GM20431 (cell line): ENCODE results near the gene ANKRD13C.

Experiments used
- in situ Hi-C: fragments of 300-500 bp; cut with MseI, MboI; formaldehyde crosslinking; loops from one replicate; pipeline ENCODE4 v1.15.0; 2020; ENCODE audit warnings: low sequenced_read_pairs; ENCODE audit not compliant: unreplicated experiment

ANKRD13C gene

DNA sequence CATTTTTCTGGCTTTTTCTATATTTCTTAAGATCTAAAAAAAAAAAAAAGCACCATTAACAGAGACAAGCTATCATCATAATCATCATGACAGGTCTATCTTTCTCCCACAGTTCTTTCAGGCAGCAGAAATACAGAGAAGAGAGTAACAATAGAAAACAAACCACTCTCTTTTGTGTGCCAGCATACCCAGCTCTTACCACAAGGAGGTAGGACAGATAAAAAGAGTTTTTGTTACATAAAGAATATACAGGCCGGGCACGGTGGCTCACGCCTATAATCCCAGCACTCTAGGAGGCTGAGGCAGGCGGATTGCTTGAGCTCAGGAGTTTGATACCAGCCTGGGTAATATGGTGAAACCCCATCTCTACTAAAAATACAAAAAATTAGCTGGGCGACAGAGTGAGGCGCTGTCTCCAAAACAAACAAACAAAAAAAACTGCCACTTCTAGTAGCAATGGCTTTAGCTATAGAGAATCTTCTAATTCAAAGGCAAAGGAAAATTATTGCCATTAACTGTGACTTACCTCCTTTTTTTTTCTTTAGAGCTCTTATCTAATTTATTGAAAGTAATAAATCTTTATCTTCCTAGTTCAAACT lies 39.7 kb downstream of the ANKRD13C start:
- in situ Hi-C loops, result no loop called here

DNA sequence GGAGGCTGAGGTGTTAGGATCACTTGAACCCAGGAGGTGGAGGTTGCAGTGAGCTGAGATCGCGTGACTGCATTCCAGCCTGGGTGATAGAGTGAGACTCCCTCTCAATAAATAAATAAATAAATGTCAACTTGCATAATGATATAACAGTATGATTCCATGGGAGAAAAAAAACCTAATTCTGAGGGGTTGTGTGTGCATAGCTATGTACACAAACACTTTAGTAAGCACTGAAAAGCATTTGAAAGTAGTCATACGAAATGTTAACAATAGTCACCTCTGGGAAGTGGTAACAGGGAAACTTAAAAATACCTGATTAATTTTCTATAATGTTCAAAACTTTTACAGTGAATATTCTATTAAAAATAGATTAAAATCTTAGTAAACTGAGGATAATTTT lies 43.2 kb downstream of the ANKRD13C start:
- in situ Hi-C loops, result no loop called here

DNA sequence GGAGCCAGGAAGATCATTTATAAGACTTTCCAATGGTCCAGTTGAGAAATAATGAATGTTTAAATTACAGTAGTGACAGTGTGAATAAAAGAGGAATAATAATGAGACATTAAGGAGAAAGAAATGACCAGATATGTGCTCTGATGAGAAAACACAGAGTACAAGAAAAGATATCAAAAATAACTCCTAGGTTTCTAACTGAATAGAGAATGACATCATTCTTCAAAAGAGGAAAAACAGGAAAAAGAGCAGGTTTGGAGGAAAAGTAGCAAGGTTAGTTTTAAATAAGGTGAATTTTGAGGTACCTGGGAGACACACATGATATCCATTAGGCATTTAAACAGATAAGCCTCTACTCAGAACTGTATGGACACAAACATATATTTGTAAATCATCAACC lies 55.0 kb downstream of the ANKRD13C start:
- in situ Hi-C loops, result no loop called here

DNA sequence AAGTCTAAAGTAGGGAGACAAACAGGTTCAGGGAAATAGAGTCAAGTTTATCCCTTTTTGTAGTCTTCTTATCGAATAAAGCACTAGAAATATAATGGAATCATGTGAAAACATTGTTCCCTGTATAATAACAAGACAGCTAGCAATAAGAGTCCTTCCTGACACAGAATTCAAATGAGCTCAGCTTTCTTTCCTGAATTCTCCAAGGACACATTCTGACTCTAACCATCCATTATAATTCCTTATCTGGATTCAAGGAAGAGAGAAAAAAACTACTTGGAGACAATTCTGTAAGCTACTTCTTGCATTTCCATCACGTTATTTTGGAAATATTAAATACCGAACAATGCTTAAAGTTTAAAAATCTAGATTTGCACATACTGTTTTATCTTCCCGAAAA lies 58.8 kb downstream of the ANKRD13C start:
- in situ Hi-C loops, result no loop called here

GRCh38 chr1:70293186-70293843 lies 61.2 kb downstream of the ANKRD13C start:
- in situ Hi-C loops, result no loop called here

DNA sequence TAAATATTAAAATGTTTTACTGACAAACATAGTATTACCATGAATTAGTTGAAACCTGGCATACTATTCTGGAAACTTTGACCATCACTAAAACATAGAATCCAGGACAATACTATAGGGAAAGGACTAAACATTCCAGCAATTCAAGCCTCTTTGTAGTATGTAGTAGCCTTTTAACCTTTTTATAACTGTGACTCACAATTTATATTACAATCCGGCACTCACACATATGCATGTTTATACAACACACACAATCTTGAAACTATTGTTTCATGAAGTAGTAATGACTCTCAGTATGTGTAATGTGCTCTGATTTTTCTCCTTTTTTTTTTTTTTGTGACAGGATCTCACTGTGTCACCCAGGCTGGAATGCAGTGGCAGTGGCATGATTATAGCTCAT lies 64.3 kb downstream of the ANKRD13C start:
- in situ Hi-C loops, result no loop called here

DNA sequence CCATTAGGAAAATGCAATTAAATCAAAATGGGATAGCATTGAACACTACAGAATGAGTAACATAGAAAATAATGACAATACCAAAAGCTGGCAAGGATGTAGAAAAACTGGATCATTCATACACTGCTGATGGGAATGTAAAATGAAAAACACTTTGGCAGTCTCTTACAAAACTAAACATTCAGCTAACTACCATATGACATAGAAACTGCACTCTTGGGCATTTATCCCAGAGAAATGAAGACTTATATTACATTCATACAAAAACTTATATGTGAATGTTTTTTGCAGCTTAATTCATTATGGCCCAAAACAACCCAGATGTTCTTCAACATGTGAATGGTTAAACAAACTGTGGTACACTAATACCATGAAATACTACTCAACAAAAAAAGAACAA lies 66.4 kb downstream of the ANKRD13C start:
- in situ Hi-C loops, result no loop called here

DNA sequence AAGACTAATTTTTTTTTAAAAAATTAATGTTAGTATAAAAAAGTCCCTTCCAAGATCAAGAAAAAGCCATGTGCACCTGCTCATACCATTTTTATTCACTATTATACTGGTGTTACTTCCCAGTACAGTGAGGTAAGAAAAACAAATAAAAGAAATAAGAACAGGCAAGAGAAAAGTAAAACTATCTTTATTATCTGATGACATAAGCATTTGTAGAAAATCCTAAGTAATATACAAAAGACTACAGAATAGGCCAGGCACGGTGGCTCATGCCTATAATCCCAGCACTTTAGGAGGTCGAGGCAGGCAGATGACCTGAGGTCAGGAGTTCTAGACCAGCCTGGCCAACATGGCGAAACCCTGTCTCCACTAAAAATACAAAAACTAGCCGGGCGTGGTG lies 68.1 kb downstream of the ANKRD13C start:
- in situ Hi-C loops, result no loop called here

DNA sequence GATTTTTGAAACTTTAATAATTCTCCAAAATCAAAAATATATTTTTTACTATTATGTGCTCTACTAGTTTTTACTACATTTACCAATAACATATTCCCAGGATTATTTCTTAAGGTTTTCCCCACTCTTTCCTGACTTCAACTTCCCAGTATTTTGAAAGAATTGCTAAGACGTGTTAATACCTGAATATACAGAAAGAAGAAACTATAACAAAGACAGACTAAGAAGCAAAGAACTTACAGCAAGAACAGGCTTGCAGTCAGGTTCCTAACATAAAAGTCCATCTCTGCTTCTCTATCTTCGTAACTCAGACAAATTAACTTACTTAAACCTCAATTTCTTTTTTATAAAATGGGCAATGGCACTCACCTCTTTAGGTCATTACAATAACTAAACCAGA lies 70.2 kb downstream of the ANKRD13C start:
- in situ Hi-C loops, result no loop called here

DNA sequence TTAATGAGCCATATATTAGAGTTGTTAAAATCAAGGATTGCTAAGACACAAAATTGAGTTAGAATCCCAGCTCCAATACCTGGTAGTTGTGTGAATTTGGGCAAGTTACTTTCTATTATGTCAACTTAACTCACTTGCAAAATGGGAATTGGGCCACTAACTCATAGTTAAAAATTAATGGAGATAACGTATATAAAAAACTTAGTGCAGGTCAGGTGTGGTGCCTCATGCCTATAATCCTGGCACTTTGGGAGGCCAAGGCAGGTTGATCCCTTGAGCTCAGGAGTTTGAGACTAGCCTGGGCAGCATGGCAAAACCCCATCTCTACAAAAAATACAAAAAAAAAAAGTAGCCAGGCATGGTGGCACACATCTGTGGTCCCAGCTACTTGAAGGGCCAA lies 75.8 kb downstream of the ANKRD13C start:
- in situ Hi-C loops, result no loop called here

GRCh38 chr1:70277875-70278274 lies 76.6 kb downstream of the ANKRD13C start:
- in situ Hi-C loops, result no loop called here

DNA sequence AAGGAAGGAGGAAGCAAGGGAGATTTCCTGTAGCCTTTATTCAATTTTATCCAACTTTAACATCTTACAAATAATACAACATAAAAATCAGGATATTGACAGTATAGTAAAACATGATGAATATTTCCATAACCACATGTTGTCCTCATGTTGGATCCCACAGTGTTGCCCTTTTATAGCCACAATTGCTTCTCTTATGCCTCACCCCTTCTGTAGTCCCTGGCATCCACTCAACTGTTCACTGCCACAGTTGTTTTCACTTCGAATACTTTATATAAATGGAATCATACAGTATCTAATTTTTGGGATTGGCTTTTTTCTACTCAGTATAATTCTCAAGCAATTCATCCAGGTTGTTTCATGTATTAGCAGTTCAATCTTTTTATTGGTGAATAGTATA lies 88.6 kb downstream of the ANKRD13C start:
- in situ Hi-C loops, result no loop called here

DNA sequence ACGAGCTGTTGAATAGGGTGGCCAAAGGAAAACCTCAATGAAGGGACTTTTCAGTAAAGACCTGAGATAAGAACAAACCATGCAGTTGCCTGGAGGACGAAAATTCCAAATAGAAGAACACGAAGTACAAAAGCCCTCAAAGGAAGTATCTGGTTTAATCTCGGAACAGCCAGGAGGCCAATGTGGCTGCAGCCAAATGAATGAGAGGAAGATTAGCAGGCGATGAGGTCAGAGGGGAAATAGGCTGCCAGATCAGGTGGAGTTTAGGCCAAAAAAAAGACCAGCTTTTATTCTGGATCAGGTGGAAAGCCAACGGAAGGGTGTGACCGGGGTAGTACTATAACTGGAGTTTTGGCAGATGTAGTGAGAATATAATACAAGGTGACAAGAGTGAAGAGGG lies 89.7 kb downstream of the ANKRD13C start:
- in situ Hi-C loops, result no loop called here

GRCh38 chr1:70256664-70257063 lies 97.9 kb downstream of the ANKRD13C start:
- in situ Hi-C loops, result no loop called here

DNA sequence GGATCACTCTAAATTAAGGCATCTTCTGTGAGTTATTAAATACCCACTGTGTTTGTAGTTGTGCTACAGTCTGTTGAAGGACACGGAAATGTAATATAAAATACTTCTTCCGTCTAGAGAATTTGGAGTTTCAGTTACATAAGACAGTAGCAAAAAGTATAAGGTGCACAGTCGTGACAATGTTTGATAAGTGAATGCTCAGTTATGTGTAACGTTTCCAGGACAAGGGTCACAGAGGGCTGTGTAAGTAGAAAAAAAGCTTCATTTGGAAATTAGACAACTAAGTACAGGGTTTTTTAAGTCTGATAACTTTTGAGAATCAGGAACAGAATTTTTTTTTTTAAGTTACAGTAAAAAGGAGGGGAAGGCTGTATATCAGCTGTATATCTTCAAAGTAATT lies 105.8 kb downstream of the ANKRD13C start:
- in situ Hi-C loops, result no loop called here

DNA sequence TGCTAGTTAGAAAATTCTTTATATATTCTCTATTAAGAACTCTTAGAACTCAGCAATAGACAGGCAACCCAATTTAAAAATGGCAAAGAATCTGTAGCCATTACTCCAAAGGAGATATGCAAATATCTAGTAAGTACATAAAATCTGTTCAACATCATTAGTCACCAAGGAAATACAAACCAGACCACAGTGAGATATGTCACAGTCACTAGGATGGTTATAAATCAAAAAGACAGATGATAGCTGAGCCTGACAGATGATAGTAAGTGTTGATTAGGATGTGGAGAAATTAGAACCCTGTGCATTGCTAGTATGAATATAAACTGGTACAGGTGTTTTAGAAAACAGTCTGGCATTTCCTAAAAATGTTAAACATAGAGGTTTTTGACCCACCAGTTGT lies 106.8 kb downstream of the ANKRD13C start:
- in situ Hi-C loops, result no loop called here

GRCh38 chr1:70247122-70247521 lies 107.4 kb downstream of the ANKRD13C start:
- in situ Hi-C loops, result no loop called here

GRCh38 chr1:70239940-70240339 lies 114.6 kb downstream of the ANKRD13C start:
- in situ Hi-C loops, result no loop called here

- in situ Hi-C loops, result no loop called here
These were observed 119.8 kb downstream of the ANKRD13C start for GRCh38 chr1:70234733-70235132.

DNA sequence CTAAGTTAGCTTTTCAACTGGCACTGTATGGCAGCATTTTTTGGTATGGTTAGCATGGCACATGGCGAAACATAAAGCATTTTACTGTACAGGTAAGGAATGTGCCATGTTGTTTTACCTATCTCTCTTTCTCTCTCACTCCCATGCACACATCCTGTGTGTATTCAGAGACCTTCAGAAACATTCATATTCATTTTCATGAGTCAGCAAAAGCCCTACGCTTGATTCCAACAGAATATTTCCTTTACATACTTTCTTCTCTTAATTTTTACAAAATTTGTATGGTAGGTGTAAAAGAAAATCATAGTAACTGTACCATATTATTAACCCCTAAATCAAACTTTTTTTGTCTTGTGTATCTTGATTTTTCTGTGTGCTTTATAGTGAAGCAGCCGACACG lies 123.0 kb downstream of the ANKRD13C start:
- in situ Hi-C loops, result no loop called here

DNA sequence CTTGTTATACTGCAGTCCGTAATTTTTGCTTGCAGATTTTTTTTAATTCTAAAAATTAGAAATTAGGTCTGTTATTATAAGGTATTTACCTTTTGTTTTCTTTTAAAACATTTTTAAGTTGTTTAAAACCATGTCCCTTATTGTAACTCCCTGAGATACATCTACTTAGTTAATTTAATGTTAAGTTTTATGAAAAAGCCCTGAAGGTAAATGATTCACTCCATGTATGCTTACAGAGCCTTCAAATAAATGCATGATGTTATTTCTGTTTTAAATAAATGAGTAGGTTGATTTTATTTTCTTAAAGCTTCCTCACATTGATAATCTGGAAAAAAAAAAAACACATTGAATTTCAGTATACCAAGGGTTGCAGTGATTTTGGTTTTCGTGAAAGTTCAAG lies 125.9 kb downstream of the ANKRD13C start:
- in situ Hi-C loops, result no loop called here

GRCh38 chr1:70227439-70227838 lies 127.1 kb downstream of the ANKRD13C start:
- in situ Hi-C loops, result no loop called here
